ENCODE data around the gene PPM1N.

DNA sequence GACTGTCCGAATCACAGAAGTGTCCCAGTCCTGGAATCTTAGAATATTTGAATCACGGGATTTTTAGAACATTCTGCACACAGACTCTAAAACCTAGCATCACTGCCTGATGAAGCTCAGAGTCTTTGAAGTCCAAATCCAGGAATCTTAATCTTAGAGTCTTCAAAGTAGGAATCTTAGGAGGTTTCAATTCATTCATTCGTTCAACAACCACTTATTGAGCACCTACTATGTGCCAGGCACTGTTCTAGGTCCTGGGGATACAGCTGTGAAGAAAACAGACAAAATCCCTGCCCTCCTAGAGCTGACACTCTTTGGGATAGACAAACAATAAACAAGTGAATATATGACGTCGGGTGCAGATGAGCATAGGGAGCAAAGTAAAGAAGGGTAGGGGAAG lies 3.1 kb upstream of the PPM1N start:
- TF ChIP-seq, protein P1, sequence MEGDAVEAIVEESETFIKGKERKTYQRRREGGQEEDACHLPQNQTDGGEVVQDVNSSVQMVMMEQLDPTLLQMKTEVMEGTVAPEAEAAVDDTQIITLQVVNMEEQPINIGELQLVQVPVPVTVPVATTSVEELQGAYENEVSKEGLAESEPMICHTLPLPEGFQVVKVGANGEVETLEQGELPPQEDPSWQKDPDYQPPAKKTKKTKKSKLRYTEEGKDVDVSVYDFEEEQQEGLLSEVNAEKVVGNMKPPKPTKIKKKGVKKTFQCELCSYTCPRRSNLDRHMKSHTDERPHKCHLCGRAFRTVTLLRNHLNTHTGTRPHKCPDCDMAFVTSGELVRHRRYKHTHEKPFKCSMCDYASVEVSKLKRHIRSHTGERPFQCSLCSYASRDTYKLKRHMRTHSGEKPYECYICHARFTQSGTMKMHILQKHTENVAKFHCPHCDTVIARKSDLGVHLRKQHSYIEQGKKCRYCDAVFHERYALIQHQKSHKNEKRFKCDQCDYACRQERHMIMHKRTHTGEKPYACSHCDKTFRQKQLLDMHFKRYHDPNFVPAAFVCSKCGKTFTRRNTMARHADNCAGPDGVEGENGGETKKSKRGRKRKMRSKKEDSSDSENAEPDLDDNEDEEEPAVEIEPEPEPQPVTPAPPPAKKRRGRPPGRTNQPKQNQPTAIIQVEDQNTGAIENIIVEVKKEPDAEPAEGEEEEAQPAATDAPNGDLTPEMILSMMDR (IDR thresholded peaks at IDR 0.05; ENCODE audit: poor library complexity), result no peak
- TF ChIP-seq EZH2phosphoT487 (IDR thresholded peaks at IDR 0.05; ENCODE audit: low read depth, severe bottlenecking, unreplicated experiment), result no peak

Measured in hepatocyte (in vitro differentiated cells).